CD4-positive, alpha-beta T cell treated with Interleukin-17A for 1 hour (primary cell): ENCODE measurements around the gene OR6N2.

Experiments
- DNase-seq: peaks from one replicate; pipeline ENCODE4 v3.0.0-alpha.2; 2020

Gene OR6N2

DNA sequence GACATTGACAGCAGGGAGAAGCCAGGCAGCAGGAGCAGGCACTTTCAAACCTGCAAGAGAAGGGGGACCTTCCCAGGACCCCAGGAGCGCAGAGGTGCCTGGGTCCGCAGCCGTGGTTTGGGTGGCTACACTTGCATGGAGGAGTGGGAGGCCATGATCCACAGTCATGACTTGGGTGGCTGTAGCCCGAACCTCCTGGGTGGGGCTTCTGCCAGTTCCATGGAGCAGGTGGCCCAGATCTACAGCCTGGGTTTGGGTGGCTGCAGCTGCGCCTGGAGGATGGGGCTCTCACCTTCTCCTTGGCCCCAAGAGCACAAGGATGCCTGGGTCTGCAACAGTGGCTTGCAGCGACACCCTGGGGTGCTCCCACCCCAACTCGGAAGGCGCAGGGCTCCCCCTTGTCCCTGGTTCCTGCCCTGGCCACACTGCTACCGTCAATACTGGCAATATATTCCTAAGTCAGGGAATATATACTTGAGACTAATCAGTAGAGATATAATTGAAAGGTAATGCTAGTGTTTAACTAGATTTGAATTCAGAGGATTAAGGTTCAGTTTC is 28.8 kb downstream of the OR6N2 start:
- DNase-seq = no peak

DNA sequence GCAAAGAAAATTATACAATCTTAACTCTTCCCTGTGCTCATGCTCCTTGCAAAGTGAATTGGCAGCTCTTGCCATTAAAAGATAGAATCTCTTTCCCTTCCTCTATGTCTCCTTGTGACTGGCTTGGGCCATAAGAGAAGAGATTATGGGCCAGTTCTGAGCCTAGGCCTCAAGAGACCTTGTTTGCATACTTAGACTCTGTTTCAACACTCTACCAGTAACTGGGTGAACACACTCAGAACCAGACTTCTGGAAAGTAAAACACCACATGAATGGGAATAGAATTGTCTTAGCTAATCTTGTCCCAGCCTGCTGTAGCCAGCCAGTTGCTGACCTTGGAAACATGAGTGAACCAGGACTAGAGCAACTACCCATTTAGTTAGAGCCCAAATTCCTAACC is 45.2 kb downstream of the OR6N2 start:
- no peak for DNase-seq

GRCh38 chr1:158732524-158732923 is 48.5 kb downstream of the OR6N2 start:
- DNase-seq = no peak

DNA sequence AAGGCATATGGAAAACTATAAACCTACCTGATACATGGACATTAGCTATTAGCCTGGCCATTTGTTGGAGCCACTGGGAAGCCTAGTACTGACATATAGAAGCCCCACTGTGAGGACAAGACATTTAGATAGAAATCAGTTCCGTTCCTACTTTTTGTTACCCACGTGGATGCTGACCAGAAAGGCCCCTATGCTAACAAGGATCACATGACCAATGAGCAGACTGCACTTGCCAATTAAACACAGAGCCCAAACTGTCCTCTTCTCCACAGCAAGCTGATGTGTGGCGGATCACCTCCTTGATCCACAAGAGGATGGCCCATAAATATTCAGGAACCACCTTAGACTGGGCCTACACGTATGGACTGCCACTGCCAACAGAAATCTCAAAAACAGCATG is 49.3 kb downstream of the OR6N2 start:
- DNase-seq = no peak

- no peak for DNase-seq
These were observed 50.6 kb downstream of the OR6N2 start for GRCh38 chr1:158730453-158730852.

GRCh38 chr1:158728510-158729225 is 52.3 kb downstream of the OR6N2 start:
- no peak for DNase-seq

DNA sequence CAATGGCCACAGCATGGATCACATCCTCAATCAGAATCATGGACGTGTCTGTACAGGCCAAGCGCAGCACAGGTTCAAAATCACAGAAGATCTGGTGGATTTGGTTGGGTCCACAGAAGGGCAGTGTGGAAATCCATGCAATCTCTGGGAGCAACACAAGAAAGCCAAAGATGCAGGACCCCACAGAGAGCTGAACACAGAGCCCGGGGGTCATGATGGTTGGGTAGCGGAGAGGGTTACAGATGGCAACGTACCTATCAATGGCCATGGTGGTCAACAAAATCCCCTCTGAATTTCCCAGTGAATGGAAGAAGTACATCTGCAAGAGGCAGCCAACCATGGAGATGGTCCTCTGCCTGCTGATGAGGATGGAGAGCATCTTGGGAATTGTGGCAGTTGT is 56.6 kb downstream of the OR6N2 start:
- no peak for DNase-seq
